GM18508 (cell line): ENCODE results near the gene CTNNA2.

Experiments used
- ATAC-seq: cut with Tn5 transposase; IDR thresholded peaks from one replicate; pipeline ENCODE4 v1.9.1; 2021; ENCODE audit warnings: moderate number of reproducible peaks; ENCODE audit not compliant: insufficient read depth, unreplicated experiment

The CTNNA2 gene

GRCh38 chr2:80410346-80410745, 897.5 kb downstream of the CTNNA2 start:
- ATAC-seq, result no peak

DNA sequence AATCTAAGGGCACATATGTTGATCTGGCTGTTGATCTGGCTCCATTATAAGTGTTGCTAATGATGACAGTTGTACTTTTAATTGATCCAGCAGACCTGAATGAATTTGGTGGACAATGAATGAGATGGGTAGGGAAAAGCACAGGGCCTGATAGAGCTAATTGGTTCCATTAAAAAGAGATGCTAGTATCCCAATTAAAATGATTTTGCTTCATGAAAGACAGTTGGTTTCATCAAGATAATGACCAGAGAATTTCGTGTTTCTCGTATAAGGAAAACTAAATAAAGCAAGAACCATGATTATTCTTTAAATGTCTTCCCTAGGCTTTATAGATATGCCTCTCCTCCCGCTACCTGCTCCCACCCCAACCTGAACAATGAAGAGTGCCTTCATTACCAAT, 900.3 kb downstream of the CTNNA2 start:
- no peak for ATAC-seq

- no peak for ATAC-seq
Observed at GRCh38 chr2:80417737-80418136, 904.9 kb downstream of the CTNNA2 start.

- ATAC-seq, result no peak
Observed at GRCh38 chr2:80420530-80421208, 907.8 kb downstream of the CTNNA2 start.

DNA sequence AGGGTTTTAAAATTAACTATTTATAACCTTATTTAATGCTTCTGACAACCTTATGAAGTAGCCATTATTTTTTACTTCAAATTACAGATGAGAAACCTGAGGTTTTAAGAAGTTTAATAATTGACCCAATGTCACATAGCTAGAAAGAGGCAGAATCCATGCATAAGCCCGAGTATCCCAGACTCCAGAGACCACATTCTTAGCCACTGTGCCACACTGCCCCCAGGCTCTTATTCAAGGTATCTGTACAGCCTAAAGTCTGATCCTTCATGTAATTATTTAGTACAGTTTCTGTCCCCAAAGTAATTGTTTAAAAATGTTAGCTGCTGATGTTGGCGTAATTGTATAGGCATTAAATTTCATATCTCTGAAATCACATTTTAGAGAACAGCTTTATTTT, 916.4 kb downstream of the CTNNA2 start:
- ATAC-seq, result no peak

DNA sequence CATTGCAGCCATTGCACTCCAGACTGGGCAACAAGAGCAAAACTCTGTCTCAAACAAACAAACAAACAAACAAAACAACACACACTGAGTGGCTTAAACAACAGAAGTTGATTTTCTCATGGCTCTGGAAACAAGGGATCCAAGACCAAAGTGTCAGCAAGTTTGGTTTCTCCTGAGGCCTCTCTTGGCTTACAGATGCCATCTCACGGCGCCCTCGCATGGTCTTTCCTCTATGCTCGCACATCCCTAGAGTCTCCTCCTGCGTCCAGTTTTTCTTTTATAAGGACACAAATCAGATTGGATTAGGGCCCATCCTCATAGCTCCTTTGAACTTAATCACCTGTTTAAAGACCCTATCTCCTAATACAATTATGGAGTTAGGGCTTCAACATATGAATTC, 925.1 kb downstream of the CTNNA2 start:
- no peak for ATAC-seq

DNA sequence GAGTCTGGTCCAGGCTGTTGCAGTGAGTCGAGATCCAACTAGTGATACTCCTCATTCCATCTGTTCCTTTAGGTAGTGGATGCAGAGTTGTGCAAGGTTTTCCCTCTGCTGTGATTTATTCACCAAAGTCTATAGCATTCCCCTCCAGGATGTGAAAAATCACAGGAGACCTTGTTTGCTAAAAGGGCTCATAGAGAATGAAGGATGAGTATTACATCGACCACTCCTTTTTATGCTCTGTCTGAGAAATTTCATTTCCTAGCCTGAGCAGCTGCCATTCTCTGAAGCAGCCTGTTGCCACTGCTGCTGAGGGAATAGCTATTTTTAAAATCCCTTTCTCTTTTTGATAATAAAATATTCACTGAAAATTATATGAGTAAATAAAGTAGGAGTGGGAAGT, 925.8 kb downstream of the CTNNA2 start:
- ATAC-seq, result no peak

GRCh38 chr2:80454628-80455027, 941.8 kb downstream of the CTNNA2 start:
- no peak for ATAC-seq

- ATAC-seq, result no peak
Observed at GRCh38 chr2:80459028-80459427, 946.2 kb downstream of the CTNNA2 start.

- ATAC-seq, result no peak
Observed at GRCh38 chr2:80461505-80462197, 948.8 kb downstream of the CTNNA2 start.

GRCh38 chr2:80462654-80463053, 949.8 kb downstream of the CTNNA2 start:
- no peak for ATAC-seq

GRCh38 chr2:80464275-80464674, 951.4 kb downstream of the CTNNA2 start:
- ATAC-seq, result no peak

- no peak for ATAC-seq
Observed at GRCh38 chr2:80467262-80467811, 954.5 kb downstream of the CTNNA2 start.

DNA sequence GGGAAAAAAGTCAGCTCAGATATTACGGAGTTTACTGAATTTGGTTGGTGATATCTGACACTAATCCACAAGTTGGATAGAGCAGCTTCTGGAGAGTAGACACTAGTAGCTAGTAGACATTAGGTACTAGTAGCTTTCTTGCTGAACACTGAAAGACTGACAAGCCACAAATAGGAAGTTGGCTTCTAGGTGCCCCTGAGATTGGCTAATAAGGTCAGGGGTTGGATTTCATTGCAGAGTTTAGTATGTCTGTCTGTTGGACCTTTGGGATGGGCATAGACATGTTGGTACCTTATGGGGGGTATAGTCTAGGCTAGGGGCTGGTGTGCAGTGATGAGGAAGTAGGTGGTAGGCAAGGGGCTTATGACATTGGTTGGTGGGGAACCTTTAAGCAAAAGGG, 956.6 kb downstream of the CTNNA2 start:
- ATAC-seq, result no peak

GRCh38 chr2:80473069-80473468, 960.2 kb downstream of the CTNNA2 start:
- no peak for ATAC-seq

- ATAC-seq, result no peak
Observed at GRCh38 chr2:80473796-80474195, 960.9 kb downstream of the CTNNA2 start.

DNA sequence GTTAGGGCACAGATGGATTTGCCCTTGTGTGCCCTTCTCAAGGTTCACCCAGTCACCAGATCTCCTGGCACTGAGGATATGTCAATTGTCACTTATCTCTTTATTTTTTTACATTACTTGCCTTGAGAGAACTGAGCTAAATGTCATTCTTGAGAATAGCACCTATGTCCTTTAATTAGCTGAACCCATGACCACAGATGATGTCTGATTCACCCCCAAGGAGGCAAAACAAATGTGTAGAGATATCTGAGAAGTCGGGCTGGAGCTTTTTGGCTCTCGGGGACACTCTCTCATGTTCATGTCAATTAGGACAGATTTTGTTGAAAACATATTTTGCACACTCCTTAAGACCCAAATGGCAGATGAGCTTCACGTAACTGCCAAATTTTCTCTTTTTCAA, 963.1 kb downstream of the CTNNA2 start:
- ATAC-seq, result no peak

DNA sequence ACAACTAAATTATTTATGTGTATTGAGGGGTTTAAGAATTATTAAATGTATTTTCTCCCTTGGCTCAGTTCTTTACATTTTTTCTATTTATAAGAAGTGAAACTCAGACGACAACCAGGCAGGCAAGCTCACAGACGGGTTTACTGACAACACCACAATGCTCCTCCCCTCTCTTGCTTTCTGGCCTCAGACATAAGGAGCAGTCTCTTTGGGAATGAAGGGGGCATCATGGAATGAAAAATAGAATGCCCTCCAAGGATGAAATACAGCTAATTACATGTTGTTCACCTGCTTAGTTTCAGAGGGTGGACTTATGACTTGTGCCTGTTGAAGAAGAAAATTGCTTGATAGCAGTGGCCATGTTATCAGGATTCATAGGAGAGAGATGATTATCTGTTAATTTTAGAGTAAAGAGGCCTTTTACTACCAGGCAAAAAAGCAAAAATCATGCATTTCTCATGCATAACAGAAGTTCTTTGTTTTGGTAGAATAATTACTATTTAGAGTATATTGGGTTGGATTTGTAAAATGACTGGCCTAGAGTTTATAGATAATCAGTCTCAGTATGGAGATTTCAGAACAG, 963.8 kb downstream of the CTNNA2 start:
- ATAC-seq, result no peak

DNA sequence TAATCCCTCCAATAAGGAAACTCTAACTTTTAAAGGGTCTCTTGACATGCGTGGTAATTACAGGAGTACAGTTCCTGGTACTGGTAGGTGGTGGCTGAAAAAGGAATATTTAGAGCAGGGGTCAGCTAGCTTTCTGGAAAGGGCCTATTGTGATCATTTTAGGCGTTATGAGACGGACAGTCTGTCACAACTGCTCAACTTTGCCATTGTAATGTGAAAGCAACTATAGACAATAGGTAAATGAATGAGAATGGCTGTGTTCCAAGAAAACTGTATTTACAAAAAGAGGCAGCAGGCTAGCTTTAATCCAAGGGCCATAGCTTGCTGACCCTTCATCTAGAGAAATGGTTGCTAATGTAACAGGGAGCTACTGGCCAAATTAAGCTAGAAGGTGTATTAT, 969.4 kb downstream of the CTNNA2 start:
- no peak for ATAC-seq

GRCh38 chr2:80489717-80490116, 976.9 kb downstream of the CTNNA2 start:
- no peak for ATAC-seq

GRCh38 chr2:80490964-80491363, 978.1 kb downstream of the CTNNA2 start:
- no peak for ATAC-seq
